Endothelial cell of umbilical vein (primary cell): ENCODE measurements around the gene GALNT13.

Experiments used
- CTCF ChIP-seq, 2 donors: IDR thresholded peaks; 1 replicate in 1 of 2; 2 replicates in 1 of 2; pipeline ENCODE4 v1.5.1; 2011; ENCODE audit warnings: low read length in 2 of 2, mild to moderate bottlenecking in 2 of 2, moderate library complexity in 2 of 2, control low read depth in 1 of 2, inconsistent platforms in 1 of 2, low read depth in 1 of 2; ENCODE audit not compliant: insufficient read depth in 1 of 2; ENCODE audit errors: extremely low read depth in 1 of 2
- MYC ChIP-seq: IDR thresholded peaks from one replicate; pipeline ENCODE4 v1.6.1; 2011; ENCODE audit warnings: mild to moderate bottlenecking, low read depth, low read length
- POLR2A ChIP-seq: IDR thresholded peaks from 2 replicates; pipeline ENCODE4 v1.6.1; 2012; ENCODE audit warnings: low read depth, mild to moderate bottlenecking, control low read depth, low read length
- POLR2AphosphoS5 ChIP-seq: IDR thresholded peaks from 2 replicates; pipeline ENCODE4 v1.6.1; 2012; ENCODE audit warnings: low read depth, mild to moderate bottlenecking, control low read depth, low read length, moderate library complexity; ENCODE audit not compliant: insufficient read depth

- no peak for TF ChIP-seq CTCF (IDR thresholded peaks at IDR 0.05; ENCODE audit: extremely low read depth in 1 of 2, insufficient read depth in 1 of 2, low read depth in 1 of 2, low read length in 2 of 2)
- TF ChIP-seq POLR2AphosphoS5: no peak
- TF ChIP-seq MYC: no peak
- no peak for TF ChIP-seq POLR2A
Measured at GRCh38 chr2:154029504-154029903, 157.8 kb downstream of the GALNT13 start.
